ENCODE data around the gene SPIRE1. TPM values are rescaled to one million over a fixed set of nuclear protein-coding genes. Genes with fewer than 3 reads are reported as not detected.
A peak's percentile ranks its signal among the peaks of the same experiment; 100 is the strongest.

The SPIRE1 gene
- total and polyA plus RNA-seq, 2 of the 4 experiments (the other 2 are of a cell fraction) = 11.6 to 31.4 TPM

DNA sequence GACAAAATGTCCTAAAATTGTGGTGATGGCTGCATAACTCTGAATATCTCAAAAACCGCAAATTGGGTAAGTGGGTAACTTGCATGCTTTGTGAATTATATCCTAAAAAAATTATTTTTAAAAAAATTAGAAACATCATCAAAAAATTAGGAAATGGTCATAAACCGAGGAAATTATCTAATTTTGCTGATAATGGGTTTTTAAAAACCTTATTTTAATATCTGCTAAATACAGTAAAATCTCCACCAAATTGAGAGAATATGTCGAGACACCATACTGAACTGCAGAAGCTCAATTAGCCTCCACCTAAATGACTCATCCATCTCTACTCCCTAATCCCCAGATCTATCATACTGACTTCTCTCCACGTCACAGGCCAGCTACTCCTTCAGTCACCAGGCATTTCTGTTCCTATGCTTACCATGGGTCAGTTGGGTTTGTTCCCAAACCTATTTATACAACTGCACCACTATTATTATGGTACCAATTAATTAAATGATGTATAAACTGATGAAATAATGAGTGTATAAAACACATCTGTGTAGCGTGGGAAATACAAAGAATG lies 36.1 kb downstream of the SPIRE1 start:
- BruUV-seq (replicated peaks) = no TSS peak
- H2BK5ac ChIP-seq (ENCODE audit: low read depth, low read length, poor library complexity, severe bottlenecking) = no peak overlapping the region
- H3K9ac ChIP-seq (ENCODE audit: low read depth, low read length) = no peak overlapping the region
- DNase-seq (peak; percentile 96), ATAC-seq (ENCODE audit: low read depth) (peak; percentile 77; the same call in 1 of the 2 replicates)
- no peak overlapping the region for H4K8ac ChIP-seq (ENCODE audit: low read depth in 2 of 2, low read length in 2 of 2)
- H3K4me2 ChIP-seq (ENCODE audit: low read depth, low read length) = no peak overlapping the region
- no peak overlapping the region for H2AK5ac ChIP-seq (ENCODE audit: low read depth, low read length)
- no peaks in the 10 kb centered on the region for H3K9me1 ChIP-seq (ENCODE audit: insufficient read depth, low read length)
- no peak overlapping the region for H3K56ac ChIP-seq (ENCODE audit: extremely low read depth, insufficient read depth, low read length)
- no peaks in the 10 kb centered on the region; the same call in 1 of the 2 replicates for H3K36me3 ChIP-seq (ENCODE audit: control insufficient read depth, insufficient read depth, low read length)
- CTCF ChIA-PET = no interaction called here
- no peak overlapping the region for H2BK120ac ChIP-seq (ENCODE audit: low read depth, low read length)
- intact Hi-C loops (cut with micrococcal nuclease) = no loop called here
- peaks cover 13 to 23% of the 10 kb centered on the region in 2 experiments; a peak in 3 of 4 replicates for H3K79me1 ChIP-seq (ENCODE audit: low read depth in 1 of 2, low read length in 2 of 2)
- no peak overlapping the region for H3K4me3 ChIP-seq (ENCODE audit: insufficient read depth, low read depth, low read length)
- in situ Hi-C loops (cut with MboI; ENCODE audit: low sequenced_read_pairs) = no loop called here
- no peak overlapping the region for H3K14ac ChIP-seq (replicated peaks; ENCODE audit: low read depth, low read length)
- H2BK15ac ChIP-seq (ENCODE audit: low read depth, low read length) = no peak overlapping the region
- POLR2A ChIA-PET (ENCODE audit: unreplicated experiment) = no interaction called here
- TF ChIP-seq CEBPB (IDR thresholded peaks at IDR 0.05; ENCODE audit: low read depth, low read length) (no peak), RCOR1 (IDR thresholded peaks at IDR 0.05; ENCODE audit: insufficient replicate concordance, low read length) (no peak), RFX5 (IDR thresholded peaks at IDR 0.05; ENCODE audit: low read depth, low read length) (no peak), MAZ (IDR thresholded peaks at IDR 0.05; ENCODE audit: borderline replicate concordance, low read depth, low read length) (no peak), MAFK (IDR thresholded peaks at IDR 0.05; ENCODE audit: low read depth, low read length) (peak; percentile 56), FOS (IDR thresholded peaks at IDR 0.05; ENCODE audit: low read depth, low read length) (peak; percentile 90), BHLHE40 (IDR thresholded peaks at IDR 0.05; ENCODE audit: low read depth, low read length) (peak; percentile 15; the same call in 1 of the 2 replicates)
- H3K27ac ChIP-seq (ENCODE audit: insufficient read depth, low read length) = no peak overlapping the region
- no peak overlapping the region for H4K91ac ChIP-seq (ENCODE audit: insufficient read depth, low read depth, low read length)
- no peak overlapping the region for H4K5ac ChIP-seq (ENCODE audit: low read depth, low read length)
- no peak overlapping the region for H3K18ac ChIP-seq (ENCODE audit: low read depth, low read length)
- H3K4me1 ChIP-seq (ENCODE audit: control insufficient read depth, insufficient read depth, low read length) = peaks cover 1% of the 10 kb centered on the region
- no peaks in the 10 kb centered on the region for H3K9me3 ChIP-seq (ENCODE audit: control insufficient read depth, insufficient read depth, low read length)
- no peak overlapping the region for H2BK20ac ChIP-seq (ENCODE audit: low read depth, low read length)
- dilution Hi-C loops (cut with HindIII; ENCODE audit: low sequenced_read_pairs, unreplicated experiment) = no loop called here
- H3K27me3 ChIP-seq (ENCODE audit: control insufficient read depth, insufficient read depth, low read length) = no peaks in the 10 kb centered on the region
- H4K20me1 ChIP-seq (ENCODE audit: insufficient read depth, low read length) = no peaks in the 10 kb centered on the region
- no peak overlapping the region for H2AK9ac ChIP-seq (replicated peaks; ENCODE audit: low read depth, low read length, poor library complexity)
- no peak overlapping the region for H3K23ac ChIP-seq (ENCODE audit: low read depth, low read length)
- no peak overlapping the region for H3K4ac ChIP-seq (ENCODE audit: low read depth, low read length)
- no peak overlapping the region for H2AFZ ChIP-seq (replicated peaks; ENCODE audit: low read length, poor library complexity)
- 100% methylated on average over 1 of the region's 5 CpGs; no CpG with 5 or more reads in 1 of the 2 experiments for WGBS, 2 experiments (ENCODE audit: extremely low coverage in 2 of 2, insufficient read length in 1 of 2)

Data from IMR-90 (cell line).